Measurements from ENCODE around the gene UQCC2.

Gene UQCC2

GRCh38 chr6:33676416-33677142, 34.9 kb downstream of the UQCC2 start:
- no peak for DNase-seq (ENCODE audit: low spot score)

DNA sequence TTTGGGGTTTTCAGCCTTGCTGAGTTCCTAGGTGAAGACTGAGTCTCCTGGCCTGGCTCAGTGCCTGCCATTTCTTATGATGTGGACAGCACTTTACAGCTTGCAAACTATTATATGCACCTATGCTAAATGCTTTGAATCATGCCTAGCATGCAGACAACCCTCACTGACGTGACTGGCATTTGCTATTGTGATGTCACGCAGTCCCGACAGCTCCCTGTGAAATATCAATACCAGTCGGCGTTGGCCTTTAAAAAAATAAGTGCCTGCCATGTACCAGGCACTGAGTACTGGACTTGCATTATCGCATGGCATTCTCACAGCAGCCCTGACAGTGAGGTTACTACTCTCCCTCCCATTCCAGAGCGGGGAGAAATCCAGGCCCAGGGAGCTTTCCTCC, 35.5 kb downstream of the UQCC2 start:
- no peak for DNase-seq (ENCODE audit: low spot score)

GRCh38 chr6:33673851-33674250, 37.6 kb downstream of the UQCC2 start:
- no peak for DNase-seq (ENCODE audit: low spot score)

DNA sequence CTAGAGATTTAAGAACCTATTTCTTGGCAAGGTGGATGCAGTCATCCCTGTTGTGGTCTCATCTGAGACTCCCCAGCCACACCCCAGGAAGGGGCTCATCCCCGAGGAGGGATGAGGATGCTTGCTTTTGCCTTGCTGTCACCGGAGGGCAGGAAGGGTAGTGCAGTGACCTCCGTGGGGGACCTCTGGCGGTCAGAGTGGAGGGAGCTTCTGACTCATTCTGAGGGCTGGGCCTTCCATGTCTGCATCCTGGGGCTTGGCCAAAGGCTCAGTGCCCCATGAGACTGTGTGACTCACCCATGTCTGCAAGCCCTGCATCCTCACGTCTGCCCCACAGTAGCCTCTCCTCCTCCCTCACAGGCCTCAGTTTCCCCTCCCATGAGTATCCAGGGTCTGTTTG, 38.7 kb downstream of the UQCC2 start:
- peak; percentile 98 for DNase-seq (ENCODE audit: low spot score)

DNA sequence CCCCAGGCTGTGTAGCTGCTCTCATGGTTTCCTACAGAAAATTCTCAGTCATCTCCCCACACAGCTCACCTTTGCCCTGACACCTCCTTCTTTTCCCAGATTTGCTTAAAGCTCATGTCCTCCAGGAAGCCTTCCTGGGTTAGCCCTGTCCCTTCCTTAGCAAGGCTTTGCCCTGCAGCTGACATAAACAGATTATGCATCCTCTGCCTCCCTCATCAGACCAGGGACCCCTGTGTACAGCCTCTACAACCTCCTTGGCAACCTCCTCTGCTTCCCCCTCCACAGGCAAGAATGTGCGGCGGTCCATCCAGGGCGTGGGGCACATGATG, 39.8 kb downstream of the UQCC2 start:
- no peak for DNase-seq (ENCODE audit: low spot score)

GRCh38 chr6:33670971-33671743, 40.3 kb downstream of the UQCC2 start:
- DNase-seq (ENCODE audit: low spot score), result no peak

- no peak for DNase-seq (ENCODE audit: low spot score)
Observed at GRCh38 chr6:33670086-33670660, 41.3 kb downstream of the UQCC2 start.

DNA sequence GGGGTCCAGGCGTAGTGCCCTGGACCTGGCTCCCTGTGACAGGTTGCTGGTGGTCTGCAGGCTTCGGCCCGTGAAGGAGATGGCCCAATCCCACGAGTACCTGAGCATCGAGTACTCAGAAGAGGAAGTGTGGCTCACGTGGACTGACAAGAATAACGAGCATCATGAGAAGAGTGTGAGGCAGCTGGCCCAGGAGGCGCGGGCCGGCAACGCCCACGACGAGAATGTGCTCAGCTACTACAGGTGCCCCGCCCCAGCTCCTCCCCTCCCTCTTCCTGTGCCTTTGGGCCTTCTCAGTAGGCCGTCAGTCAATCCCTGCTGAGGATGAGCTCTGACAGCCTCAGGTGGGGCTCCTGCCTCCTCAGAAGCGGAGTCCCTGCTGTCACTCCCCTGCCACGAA, 42.6 kb downstream of the UQCC2 start:
- DNase-seq (ENCODE audit: low spot score), result no peak

DNA sequence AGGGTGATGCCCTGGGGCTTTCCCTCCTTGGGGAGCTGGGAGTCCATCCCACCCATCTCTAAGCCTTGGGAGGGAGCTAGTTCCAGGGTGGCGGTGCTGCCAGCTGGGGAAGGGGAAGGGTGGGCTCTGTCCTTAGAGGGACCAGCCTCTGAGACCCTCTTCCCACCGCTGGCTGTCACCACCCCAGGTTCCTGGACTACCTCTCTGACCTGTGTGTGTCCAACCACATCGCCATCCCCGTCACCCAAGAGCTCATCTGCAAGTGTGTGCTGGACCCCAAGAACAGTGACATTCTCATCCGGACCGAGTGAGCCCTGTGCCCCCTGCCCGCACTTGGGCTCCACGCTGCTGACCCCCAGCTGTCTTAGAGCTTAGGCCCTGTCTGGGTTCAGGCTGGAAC, 43.2 kb downstream of the UQCC2 start:
- DNase-seq (ENCODE audit: low spot score), result no peak

DNA sequence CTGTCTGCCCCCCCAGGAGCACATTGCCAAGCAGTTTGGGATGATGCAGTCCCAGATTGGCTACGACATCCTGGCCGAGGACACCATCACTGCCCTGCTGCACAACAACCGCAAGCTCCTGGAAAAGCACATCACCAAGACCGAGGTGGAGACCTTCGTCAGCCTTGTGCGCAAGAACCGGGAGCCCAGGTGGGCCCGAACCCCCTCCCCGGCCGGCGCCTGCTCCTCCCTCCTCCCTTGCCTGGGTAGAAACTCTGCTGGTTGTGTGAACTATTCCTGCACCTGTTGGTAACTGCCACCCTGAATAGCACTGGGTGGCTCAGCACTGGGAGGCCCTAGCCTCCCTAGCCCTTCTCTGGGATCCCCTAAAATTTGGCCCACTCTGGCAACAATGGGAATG, 43.7 kb downstream of the UQCC2 start:
- no peak for DNase-seq (ENCODE audit: low spot score)

DNA sequence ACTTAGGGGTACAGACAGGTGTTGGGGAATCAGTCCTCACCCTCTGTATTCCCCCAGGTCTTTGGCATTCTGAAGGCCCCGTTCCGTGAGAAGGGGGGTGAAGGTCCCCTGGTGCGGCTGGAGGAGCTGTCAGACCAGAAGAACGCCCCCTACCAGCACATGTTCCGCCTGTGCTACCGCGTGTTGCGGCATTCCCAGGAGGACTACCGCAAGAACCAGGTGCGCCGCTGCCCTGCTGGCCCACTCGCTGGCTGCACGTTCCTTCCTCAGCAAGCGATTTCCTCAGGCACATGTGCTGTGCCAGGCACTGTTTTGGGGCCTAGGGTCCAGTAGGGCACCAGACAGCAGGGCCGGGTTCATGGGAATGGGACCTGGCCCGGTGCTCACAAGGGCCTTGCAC, 44.4 kb downstream of the UQCC2 start:
- no peak for DNase-seq (ENCODE audit: low spot score)

GRCh38 chr6:33665957-33666356, 45.5 kb downstream of the UQCC2 start:
- DNase-seq (ENCODE audit: low spot score), result no peak

DNA sequence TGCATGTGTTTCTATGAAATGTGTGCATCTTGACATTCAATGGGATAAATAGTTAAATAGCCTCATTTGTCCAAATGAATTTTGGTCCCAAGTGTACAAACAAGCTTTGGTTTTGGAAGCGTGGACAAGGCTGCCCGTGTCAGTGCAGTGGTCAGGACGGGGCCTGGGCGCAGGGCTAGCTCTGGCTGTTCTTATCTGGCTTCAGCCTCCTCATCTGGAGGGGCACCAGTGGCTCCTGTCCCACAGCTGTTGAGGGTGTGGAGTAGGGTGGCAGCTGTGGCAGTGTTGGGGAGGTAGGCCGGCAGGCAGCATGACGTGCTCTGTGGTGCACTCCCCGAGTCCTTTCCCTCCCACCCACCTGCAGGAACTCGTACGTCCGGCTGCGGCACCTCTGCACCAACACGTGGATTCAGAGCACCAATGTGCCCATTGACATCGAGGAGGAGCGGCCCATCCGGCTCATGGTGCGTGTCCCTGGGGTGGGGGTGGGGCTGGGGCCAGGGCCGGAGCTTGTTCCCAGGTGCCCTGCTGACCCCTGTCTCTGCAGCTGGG, 46.9 kb downstream of the UQCC2 start:
- no peak for DNase-seq (ENCODE audit: low spot score)

DNA sequence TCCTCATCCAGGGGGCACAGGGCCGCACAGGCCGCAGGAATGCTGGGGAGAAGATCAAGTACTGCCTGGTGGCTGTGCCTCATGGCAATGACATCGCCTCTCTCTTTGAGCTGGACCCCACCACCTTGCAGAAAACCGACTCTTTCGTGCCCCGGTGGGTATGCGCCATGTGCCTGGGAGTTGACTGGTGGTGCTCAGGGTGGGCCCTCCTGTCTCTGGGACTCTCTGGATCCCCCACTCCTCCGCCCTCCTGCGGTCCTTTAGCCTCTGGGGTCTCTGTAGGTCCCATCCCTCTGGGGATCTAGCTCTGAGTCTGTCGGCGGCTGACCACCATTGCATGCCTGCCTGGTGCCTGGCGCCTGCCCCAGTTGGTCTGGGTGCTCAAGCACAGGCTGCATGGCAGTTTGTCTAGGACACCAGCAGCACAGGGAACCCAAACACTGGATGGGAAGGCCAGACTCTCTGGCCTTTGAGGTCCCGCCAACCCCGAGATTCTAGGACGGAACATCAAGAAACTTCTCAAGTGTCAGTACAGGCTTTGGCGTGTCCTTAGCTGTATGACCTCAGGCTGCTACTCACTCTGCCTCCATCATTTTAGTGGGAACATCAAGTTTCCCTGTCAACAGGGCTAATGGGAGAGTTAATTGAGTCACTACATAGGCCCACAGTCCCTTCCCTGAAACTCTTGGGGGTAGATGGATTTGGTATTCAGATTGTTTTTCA, 47.6 kb downstream of the UQCC2 start:
- DNase-seq (ENCODE audit: low spot score), result no peak

DNA sequence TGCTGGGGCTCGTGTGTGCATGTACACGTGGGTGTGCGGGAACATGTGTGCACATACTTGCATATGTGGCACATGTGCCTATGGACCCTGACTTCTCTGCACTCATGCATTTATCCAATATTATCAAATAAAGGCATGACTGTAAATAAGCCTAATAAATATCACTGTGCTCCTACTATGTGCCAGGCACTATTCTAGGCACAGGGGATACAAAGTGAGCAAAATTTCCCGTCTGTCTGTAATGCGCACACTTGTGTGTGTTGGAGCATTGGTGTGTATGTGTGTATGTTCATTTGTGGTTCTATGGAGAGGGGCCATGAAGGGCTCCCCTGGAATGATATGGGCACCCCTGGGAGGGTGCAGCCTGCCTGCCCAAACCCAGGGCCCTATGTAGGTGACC, 48.5 kb downstream of the UQCC2 start:
- no peak for DNase-seq (ENCODE audit: low spot score)

DNA sequence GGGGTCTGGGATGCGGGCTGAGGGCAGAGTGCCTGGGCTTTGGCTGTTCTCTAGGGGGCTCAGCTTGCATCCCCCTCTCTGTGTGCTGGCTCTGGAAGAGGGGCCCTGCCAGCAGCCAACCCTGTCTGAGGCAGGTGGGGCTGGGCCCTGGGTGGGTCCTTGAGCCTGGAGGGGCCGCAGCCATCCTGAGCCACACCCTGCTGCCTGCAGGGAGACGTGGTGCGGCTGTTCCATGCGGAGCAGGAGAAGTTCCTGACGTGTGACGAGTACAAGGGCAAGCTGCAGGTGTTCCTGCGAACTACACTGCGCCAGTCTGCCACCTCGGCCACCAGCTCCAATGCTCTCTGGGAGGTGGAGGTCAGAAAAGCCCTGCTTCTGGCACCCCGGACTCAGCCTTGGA, 49.2 kb downstream of the UQCC2 start:
- no peak for DNase-seq (ENCODE audit: low spot score)

GRCh38 chr6:33661106-33661838, 50.2 kb downstream of the UQCC2 start:
- no peak for DNase-seq (ENCODE audit: low spot score)

DNA sequence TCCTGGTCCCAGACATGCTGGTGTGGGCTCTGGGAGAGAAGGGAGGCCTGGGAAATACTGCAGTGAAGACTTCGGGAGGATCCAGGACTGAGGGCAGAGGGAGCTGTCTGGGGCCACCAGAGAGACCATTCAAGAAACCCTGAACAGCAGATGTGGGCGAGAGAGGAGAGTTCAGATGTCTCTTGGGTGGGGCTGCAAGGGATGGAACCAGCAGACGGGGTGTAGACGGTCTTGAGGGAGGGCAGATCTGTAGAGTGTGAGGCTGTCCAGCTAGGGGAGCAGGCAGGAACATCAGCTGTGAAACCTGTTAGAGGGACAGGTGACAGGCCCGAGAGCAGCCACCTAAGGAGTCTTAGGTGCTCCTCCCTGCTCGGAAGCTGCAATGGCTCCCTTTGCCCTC, 51.5 kb downstream of the UQCC2 start:
- no peak for DNase-seq (ENCODE audit: low spot score)

GRCh38 chr6:33658982-33659689, 52.4 kb downstream of the UQCC2 start:
- DNase-seq (ENCODE audit: low spot score), result no peak

DNA sequence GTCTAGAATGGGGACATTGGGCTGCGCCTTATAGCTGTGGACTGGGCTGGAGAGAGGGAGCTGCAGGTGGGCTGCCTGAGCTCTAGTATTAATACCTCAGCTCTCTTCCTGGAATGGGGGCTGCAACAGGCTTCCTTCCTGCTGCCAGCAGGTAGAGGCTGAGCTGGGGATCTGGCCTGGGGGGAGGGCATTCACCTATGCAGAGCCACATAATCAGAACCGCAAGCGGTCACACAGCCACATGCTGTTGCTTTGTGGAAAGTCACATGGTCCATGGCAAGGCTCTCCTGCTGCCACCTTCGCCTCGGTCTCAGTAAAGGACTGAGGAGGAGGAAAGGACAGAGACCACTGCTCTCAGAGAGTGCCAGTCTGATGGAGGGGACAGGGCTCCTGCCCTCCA, 54.7 kb downstream of the UQCC2 start:
- no peak for DNase-seq (ENCODE audit: low spot score)

- no peak for DNase-seq (ENCODE audit: low spot score)
Observed at GRCh38 chr6:33654831-33655554, 56.5 kb downstream of the UQCC2 start.

Data from kidney capillary endothelial cell (primary cell).